Ishikawa (cell line): ENCODE results near the gene RHOB.

Source experiments
- CEBPB ChIP-seq: IDR thresholded peaks from 2 replicates; pipeline ENCODE4 v1.6.1; 2012
- CREB1 ChIP-seq: IDR thresholded peaks from 2 replicates; pipeline ENCODE4 v1.6.1; 2012; ENCODE audit warnings: low read depth
- EGR1 ChIP-seq: IDR thresholded peaks from 2 replicates; pipeline ENCODE4 v1.6.1; 2012
- FOXM1 ChIP-seq: IDR thresholded peaks from 2 replicates; pipeline ENCODE4 v1.6.1; 2012; ENCODE audit warnings: low read depth, borderline replicate concordance
- MAX ChIP-seq: IDR thresholded peaks from 2 replicates; pipeline ENCODE4 v1.6.1; 2012
- NFIC ChIP-seq: IDR thresholded peaks from 2 replicates; pipeline ENCODE4 v1.6.1; 2012
- RAD21 ChIP-seq: IDR thresholded peaks from 2 replicates; pipeline ENCODE4 v1.6.1; 2012; ENCODE audit warnings: low read depth
- REST ChIP-seq: IDR thresholded peaks from 2 replicates; pipeline ENCODE4 v1.6.1; 2012; ENCODE audit warnings: low read depth, mild to moderate bottlenecking
- TAF1 ChIP-seq: IDR thresholded peaks from 2 replicates; pipeline ENCODE4 v1.6.1; 2012; ENCODE audit warnings: low read depth, mild to moderate bottlenecking
- TEAD4 ChIP-seq: IDR thresholded peaks from 2 replicates; pipeline ENCODE4 v1.6.1; 2012
- USF1 ChIP-seq: IDR thresholded peaks from 2 replicates; pipeline ENCODE4 v1.6.1; 2012
- YY1 ChIP-seq: IDR thresholded peaks from 2 replicates; pipeline ENCODE4 v1.6.1; 2012; ENCODE audit warnings: low read depth
- ZBTB7A ChIP-seq: IDR thresholded peaks from 2 replicates; pipeline ENCODE4 v1.6.1; 2012; ENCODE audit warnings: low read depth

- no peak for TF ChIP-seq REST
- no peak for TF ChIP-seq EGR1
- no peak for TF ChIP-seq MAX
- TF ChIP-seq ZBTB7A = no peak
- no peak for TF ChIP-seq TAF1
- TF ChIP-seq CEBPB = no peak
- no peak for TF ChIP-seq CREB1
- no peak for TF ChIP-seq USF1
- TF ChIP-seq YY1 = no peak
- no peak for TF ChIP-seq NFIC
- no peak for TF ChIP-seq TEAD4
- no peak for TF ChIP-seq RAD21
- no peak for TF ChIP-seq FOXM1
These were observed 43.7 kb downstream of the RHOB start for GRCh38 chr2:20490300-20491181.
